Fibroblast of lung (primary cell): ENCODE measurements around the gene PLEKHA7. TPM values are rescaled to one million over a fixed set of nuclear protein-coding genes. Genes with fewer than 3 reads are reported as not detected.

Experiments
- DNase-seq, 2 donors: peaks; one replicate each; pipeline versions ENCODE4 v3.0.0 to v3.0.0-alpha.2; 2010; ENCODE audit warnings: low read depth in 2 of 2
- H2AFZ ChIP-seq: 2 replicates; pipeline ENCODE4 v1.5.1; 2012; ENCODE audit warnings: low read length, control low read depth, inconsistent platforms
- H3K27ac ChIP-seq: 2 replicates; pipeline ENCODE4 v1.5.1; 2011; ENCODE audit warnings: low read length, control low read depth; ENCODE audit not compliant: insufficient read depth
- H3K27me3 ChIP-seq: 2 replicates; pipeline ENCODE4 v1.5.1; 2011; ENCODE audit warnings: mild to moderate bottlenecking, low read length; ENCODE audit not compliant: control insufficient read depth, insufficient read depth
- H3K36me3 ChIP-seq: 2 replicates; pipeline ENCODE4 v1.5.1; 2011; ENCODE audit warnings: low read length; ENCODE audit not compliant: control insufficient read depth, insufficient read depth
- H3K4me1 ChIP-seq: 2 replicates; pipeline ENCODE4 v1.5.1; 2011; ENCODE audit warnings: low read length; ENCODE audit not compliant: control insufficient read depth, insufficient read depth; ENCODE audit errors: extremely low read depth
- H3K4me2 ChIP-seq: 2 replicates; pipeline ENCODE4 v1.5.1; 2011; ENCODE audit warnings: low read length, control low read depth; ENCODE audit not compliant: insufficient read depth; ENCODE audit errors: extremely low read depth
- H3K4me3 ChIP-seq, 4 experiments: fragments of 200-600 bp in 1 of 4; sonication (generic) in 1 of 4; replicated peaks in 1 of 4; 2 replicates each; pipeline ENCODE4 v1.5.1; 2011 to 2016; ENCODE audit warnings: low read length in 4 of 4, low read depth in 3 of 4, mild to moderate bottlenecking in 3 of 4, control low read depth in 2 of 4, inconsistent platforms in 1 of 4, mixed read lengths in 1 of 4; ENCODE audit not compliant: insufficient read depth in 1 of 4; ENCODE audit errors: control extremely low read depth in 1 of 4
- H3K79me2 ChIP-seq: 2 replicates; pipeline ENCODE4 v1.5.1; 2012; ENCODE audit warnings: mild to moderate bottlenecking, low read length, inconsistent platforms; ENCODE audit not compliant: control insufficient read depth, insufficient read depth
- H3K9ac ChIP-seq: 2 replicates; pipeline ENCODE4 v1.5.1; 2011; ENCODE audit warnings: mild to moderate bottlenecking, low read length, control low read depth; ENCODE audit not compliant: insufficient read depth
- H3K9me3 ChIP-seq: 2 replicates; pipeline ENCODE4 v1.5.1; 2012; ENCODE audit warnings: low read depth, low read length; ENCODE audit not compliant: control insufficient read depth, insufficient read depth
- H4K20me1 ChIP-seq: 2 replicates; pipeline ENCODE4 v1.5.1; 2011; ENCODE audit warnings: low read length; ENCODE audit not compliant: control insufficient read depth, insufficient read depth; ENCODE audit errors: extremely low read depth
- EZH2 ChIP-seq: IDR thresholded peaks from 2 replicates; pipeline ENCODE4 v1.5.1; 2012; ENCODE audit warnings: low read length, control low read depth, mild to moderate bottlenecking; ENCODE audit errors: missing control alignments
- polyA plus RNA-seq, 2 donors: library from polyadenylated mRNA; depleted of rRNA in 1 of 2; stranded (reverse) in 1 of 2; unstranded in 1 of 2; fragments of >200 nt; gene quantifications; 2 replicates each; pipeline ENCODE4 v1.2.1, GENCODE V29; 2011 to 2012; ENCODE audit warnings: missing spikeins in 1 of 2
- total RNA-seq: library from RNA; depleted of rRNA; stranded (reverse); fragments of >200 nt; gene quantifications from 2 replicates; pipeline ENCODE4 v1.2.1, GENCODE V29; 2014
- TF ChIP-seq, protein P1 (sequence below), 2 donors: IDR thresholded peaks in 1 of 2; conservative IDR thresholded peaks in 1 of 2; 1 replicate in 1 of 2; 2 replicates in 1 of 2; pipeline ENCODE4 v1.5.1; 2011 to 2012; ENCODE audit warnings: low read length in 2 of 2, control low read depth in 1 of 2, inconsistent platforms in 1 of 2, low read depth in 1 of 2, mild to moderate bottlenecking in 1 of 2

PLEKHA7 gene
- total and polyA plus RNA-seq, 2 donors (not counting 1 experiment from before 2014, with no cell fraction given) = 0.11 to 0.17 TPM

DNA sequence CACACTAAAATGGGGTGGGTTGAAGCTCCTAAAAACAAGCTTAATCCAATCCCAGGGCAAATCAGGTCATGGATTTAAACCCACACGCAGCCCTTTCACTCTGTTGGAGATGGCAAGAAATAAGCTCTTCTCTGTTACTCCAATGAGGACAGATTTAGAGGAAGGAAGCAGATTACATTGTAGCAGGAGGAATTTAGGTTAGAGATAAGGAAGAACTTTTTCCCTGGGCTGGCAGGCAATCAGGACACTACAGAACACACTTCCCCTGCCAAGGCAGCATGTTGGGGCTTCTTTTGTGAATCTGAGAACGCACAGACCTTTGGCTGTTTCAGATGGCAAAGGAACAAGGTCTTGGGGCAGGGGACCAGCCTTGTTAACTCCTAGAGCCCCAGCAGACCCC is 229.5 kb downstream of the PLEKHA7 start:
- H4K20me1 ChIP-seq = no peaks in the 10 kb centered on the region
- no peak overlapping the region for H2AFZ ChIP-seq
- TF ChIP-seq EZH2 = no peak
- TF ChIP-seq, protein P1, sequence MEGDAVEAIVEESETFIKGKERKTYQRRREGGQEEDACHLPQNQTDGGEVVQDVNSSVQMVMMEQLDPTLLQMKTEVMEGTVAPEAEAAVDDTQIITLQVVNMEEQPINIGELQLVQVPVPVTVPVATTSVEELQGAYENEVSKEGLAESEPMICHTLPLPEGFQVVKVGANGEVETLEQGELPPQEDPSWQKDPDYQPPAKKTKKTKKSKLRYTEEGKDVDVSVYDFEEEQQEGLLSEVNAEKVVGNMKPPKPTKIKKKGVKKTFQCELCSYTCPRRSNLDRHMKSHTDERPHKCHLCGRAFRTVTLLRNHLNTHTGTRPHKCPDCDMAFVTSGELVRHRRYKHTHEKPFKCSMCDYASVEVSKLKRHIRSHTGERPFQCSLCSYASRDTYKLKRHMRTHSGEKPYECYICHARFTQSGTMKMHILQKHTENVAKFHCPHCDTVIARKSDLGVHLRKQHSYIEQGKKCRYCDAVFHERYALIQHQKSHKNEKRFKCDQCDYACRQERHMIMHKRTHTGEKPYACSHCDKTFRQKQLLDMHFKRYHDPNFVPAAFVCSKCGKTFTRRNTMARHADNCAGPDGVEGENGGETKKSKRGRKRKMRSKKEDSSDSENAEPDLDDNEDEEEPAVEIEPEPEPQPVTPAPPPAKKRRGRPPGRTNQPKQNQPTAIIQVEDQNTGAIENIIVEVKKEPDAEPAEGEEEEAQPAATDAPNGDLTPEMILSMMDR (conservative IDR thresholded peaks at IDR 0.05 in 1 of 2, IDR thresholded peaks at IDR 0.05 in 1 of 2; ENCODE audit: low read depth in 1 of 2, low read length in 2 of 2) = no peak
- peaks cover 3% of the 10 kb centered on the region for H3K4me1 ChIP-seq
- H3K79me2 ChIP-seq = no peaks in the 10 kb centered on the region
- no peak overlapping the region for H3K4me3 ChIP-seq
- no peaks in the 10 kb centered on the region for H3K36me3 ChIP-seq
- H3K27ac ChIP-seq = no peak overlapping the region
- H3K9me3 ChIP-seq = no peaks in the 10 kb centered on the region
- H3K4me2 ChIP-seq = no peak overlapping the region
- H3K9ac ChIP-seq = no peak overlapping the region
- DNase-seq = no peak
- H3K27me3 ChIP-seq = no peaks in the 10 kb centered on the region

DNA sequence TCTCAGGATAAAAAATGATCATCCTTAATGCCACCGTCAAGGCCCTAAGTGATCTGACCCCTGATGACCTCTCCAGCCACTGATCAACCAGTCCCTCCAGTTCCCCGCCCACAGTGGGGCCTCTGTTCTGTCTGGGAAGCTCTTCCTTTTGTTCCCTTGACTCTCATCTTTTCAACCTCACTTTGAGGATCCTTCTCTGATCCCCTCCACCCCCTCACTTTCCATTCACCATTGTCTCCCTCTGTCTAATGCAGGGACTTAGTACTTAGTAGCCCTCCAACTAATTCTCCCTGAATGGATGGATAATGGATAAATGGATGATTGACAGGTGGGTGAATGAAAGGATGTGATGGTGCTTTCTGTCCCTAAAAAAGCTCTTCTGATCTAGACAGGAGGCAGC is 230.1 kb downstream of the PLEKHA7 start:
- no peaks in the 10 kb centered on the region for H4K20me1 ChIP-seq
- H3K36me3 ChIP-seq = no peaks in the 10 kb centered on the region
- H3K79me2 ChIP-seq = no peaks in the 10 kb centered on the region
- peaks cover 3% of the 10 kb centered on the region for H3K4me1 ChIP-seq
- no peak overlapping the region for H3K27ac ChIP-seq
- no peak for DNase-seq
- H2AFZ ChIP-seq = no peak overlapping the region
- no peak overlapping the region for H3K4me3 ChIP-seq
- H3K4me2 ChIP-seq = no peak overlapping the region
- TF ChIP-seq, protein P1 (conservative IDR thresholded peaks at IDR 0.05 in 1 of 2, IDR thresholded peaks at IDR 0.05 in 1 of 2; ENCODE audit: low read depth in 1 of 2, low read length in 2 of 2) = no peak
- no peak for TF ChIP-seq EZH2
- H3K27me3 ChIP-seq = no peaks in the 10 kb centered on the region
- H3K9ac ChIP-seq = no peak overlapping the region
- no peaks in the 10 kb centered on the region for H3K9me3 ChIP-seq

DNA sequence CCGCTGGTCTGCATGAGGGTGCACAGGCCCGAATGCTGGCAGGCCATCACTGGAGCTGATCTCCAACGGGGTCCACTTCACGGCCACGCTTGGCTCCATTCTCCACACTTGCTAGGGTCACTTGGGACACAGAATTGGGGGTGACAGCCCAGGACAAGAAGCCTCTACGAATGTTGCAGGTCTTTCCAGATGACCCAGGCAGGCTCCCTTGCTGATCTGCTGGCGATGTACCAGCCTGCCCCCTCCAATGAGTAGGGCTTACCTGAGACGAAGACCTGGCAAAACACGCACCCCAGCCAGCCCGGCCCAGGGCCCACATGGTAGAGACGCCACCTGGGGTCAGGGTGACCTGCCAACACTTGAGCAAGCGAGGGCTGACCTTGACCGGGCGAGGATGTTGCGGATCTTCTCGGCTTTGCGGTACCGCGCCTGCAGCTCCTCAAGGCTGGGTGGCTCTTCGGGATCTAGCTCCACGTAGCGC is 230.9 kb downstream of the PLEKHA7 start:
- DNase-seq = no peak
- Histone ChIP-seq H3K36me3 (no peaks in the 10 kb centered on the region), H3K27me3 (no peaks in the 10 kb centered on the region), H3K9ac (no peak overlapping the region), H3K4me2 (no peak overlapping the region), H3K79me2 (no peaks in the 10 kb centered on the region), H3K27ac (no peak overlapping the region), H3K4me1 (peaks cover 3% of the 10 kb centered on the region), H3K4me3 (no peak overlapping the region), H4K20me1 (no peaks in the 10 kb centered on the region), H3K9me3 (no peaks in the 10 kb centered on the region), H2AFZ (no peak overlapping the region)
- no peak for TF ChIP-seq EZH2
- TF ChIP-seq, protein P1 (conservative IDR thresholded peaks at IDR 0.05 in 1 of 2, IDR thresholded peaks at IDR 0.05 in 1 of 2; ENCODE audit: low read depth in 1 of 2, low read length in 2 of 2) = no peak
